Body of pancreas (tissue), 4 donors: ENCODE measurements around the gene TNIK.

Experiments
- POLR2A ChIP-seq, 3 donors: fragments of 450-650 bp; IDR thresholded peaks; one replicate each; pipeline ENCODE4 v1.6.1; 2016; ENCODE audit warnings: antibody characterized with exemption in 3 of 3, mild to moderate bottlenecking in 2 of 3
- TF ChIP-seq, protein P1 (sequence below), 7 experiments: fragments of 450-650 bp in 4 of 7; fragments of 200-600 bp in 3 of 7; sonication (generic) in 3 of 7; IDR thresholded peaks; one replicate each; pipeline ENCODE4 v1.5.1; 2016 to 2019; ENCODE audit warnings: antibody characterized with exemption in 7 of 7

DNA sequence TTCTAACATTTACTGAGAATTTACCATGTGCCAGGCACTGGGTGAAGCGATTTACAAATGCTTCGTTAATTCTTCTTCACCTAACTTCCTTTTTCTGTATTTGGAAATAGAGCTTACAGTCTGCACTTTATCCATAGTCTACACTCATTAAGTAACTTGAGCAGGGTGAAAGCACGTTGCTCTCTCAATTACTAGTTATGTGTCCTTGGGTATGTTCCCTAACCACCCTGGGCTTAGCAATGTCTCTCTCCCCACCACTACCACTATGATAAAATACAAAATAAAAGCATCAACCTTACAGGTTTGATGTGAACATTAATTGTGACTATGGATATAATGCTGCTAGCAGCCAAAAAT, 260.8 kb downstream of the TNIK start:
- TF ChIP-seq, protein P1, sequence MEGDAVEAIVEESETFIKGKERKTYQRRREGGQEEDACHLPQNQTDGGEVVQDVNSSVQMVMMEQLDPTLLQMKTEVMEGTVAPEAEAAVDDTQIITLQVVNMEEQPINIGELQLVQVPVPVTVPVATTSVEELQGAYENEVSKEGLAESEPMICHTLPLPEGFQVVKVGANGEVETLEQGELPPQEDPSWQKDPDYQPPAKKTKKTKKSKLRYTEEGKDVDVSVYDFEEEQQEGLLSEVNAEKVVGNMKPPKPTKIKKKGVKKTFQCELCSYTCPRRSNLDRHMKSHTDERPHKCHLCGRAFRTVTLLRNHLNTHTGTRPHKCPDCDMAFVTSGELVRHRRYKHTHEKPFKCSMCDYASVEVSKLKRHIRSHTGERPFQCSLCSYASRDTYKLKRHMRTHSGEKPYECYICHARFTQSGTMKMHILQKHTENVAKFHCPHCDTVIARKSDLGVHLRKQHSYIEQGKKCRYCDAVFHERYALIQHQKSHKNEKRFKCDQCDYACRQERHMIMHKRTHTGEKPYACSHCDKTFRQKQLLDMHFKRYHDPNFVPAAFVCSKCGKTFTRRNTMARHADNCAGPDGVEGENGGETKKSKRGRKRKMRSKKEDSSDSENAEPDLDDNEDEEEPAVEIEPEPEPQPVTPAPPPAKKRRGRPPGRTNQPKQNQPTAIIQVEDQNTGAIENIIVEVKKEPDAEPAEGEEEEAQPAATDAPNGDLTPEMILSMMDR (IDR thresholded peaks at IDR 0.05): no peak
- no peak for TF ChIP-seq POLR2A (IDR thresholded peaks at IDR 0.05)
